DND-41 (cell line): Measurements from ENCODE around the gene CTXND2.

Experiments used
- EZH2 ChIP-seq: IDR thresholded peaks from 3 replicates; pipeline ENCODE4 v1.6.1; 2012; ENCODE audit warnings: borderline replicate concordance, low read depth, mild to moderate bottlenecking, moderate library complexity, low read length, inconsistent platforms; ENCODE audit not compliant: severe bottlenecking
- TF ChIP-seq, protein P1 (sequence below): IDR thresholded peaks from 2 replicates; pipeline ENCODE4 v1.5.1; 2012; ENCODE audit warnings: borderline replicate concordance, low read length, moderate library complexity, mild to moderate bottlenecking; ENCODE audit not compliant: poor library complexity, severe bottlenecking; ENCODE audit errors: extremely low read depth

DNA sequence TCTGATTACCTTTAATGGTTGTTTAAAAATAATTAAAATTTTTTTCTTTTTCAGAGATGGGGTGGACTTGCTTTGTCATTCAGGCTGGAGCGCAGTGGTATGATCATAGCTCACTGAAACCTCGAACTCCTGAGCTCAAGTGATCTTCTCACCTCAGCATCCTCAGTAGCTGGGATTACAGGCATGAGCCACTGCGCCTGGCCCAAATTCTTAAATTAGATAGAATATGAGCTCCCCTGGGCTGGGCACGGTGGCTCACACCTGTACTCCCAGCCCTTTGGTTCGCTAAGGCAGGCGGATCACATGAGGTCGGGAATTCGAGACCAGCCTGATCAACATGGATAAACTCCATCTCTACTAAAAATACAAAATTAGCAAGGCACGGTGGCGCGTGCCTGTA is 70.7 kb downstream of the CTXND2 start:
- no peak for TF ChIP-seq EZH2
- TF ChIP-seq, protein P1, sequence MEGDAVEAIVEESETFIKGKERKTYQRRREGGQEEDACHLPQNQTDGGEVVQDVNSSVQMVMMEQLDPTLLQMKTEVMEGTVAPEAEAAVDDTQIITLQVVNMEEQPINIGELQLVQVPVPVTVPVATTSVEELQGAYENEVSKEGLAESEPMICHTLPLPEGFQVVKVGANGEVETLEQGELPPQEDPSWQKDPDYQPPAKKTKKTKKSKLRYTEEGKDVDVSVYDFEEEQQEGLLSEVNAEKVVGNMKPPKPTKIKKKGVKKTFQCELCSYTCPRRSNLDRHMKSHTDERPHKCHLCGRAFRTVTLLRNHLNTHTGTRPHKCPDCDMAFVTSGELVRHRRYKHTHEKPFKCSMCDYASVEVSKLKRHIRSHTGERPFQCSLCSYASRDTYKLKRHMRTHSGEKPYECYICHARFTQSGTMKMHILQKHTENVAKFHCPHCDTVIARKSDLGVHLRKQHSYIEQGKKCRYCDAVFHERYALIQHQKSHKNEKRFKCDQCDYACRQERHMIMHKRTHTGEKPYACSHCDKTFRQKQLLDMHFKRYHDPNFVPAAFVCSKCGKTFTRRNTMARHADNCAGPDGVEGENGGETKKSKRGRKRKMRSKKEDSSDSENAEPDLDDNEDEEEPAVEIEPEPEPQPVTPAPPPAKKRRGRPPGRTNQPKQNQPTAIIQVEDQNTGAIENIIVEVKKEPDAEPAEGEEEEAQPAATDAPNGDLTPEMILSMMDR: no peak
